A549 (cell line): ENCODE measurements around the gene ERAL1. TPM values are rescaled to one million over a fixed set of nuclear protein-coding genes. Genes with fewer than 3 reads are reported as not detected.

Source experiments
- ATAC-seq, 2 experiments: fragments of 200-7000 bp in 1 of 2; fragments of >200 bp in 1 of 2; cut with Nextera tagmentation in 1 of 2; cut with Tn5 transposase in 1 of 2; 3 replicates each; pipeline versions ENCODE4 v1.8.0 to v1.9.1; 2018 to 2020; ENCODE audit warnings: mild to moderate bottlenecking in 1 of 2, moderate library complexity in 1 of 2
- CTCF ChIA-PET: fragments of 300-600 bp; sonication (Branson Sonifier 250); formaldehyde crosslinking; extraction: SDS; loops from one replicate; lab custom pipeline; 2021; ENCODE audit warnings: antibody characterized with exemption, inconsistent platforms; lab: Yijun Ruan, JAX
- POLR2A ChIA-PET: fragments of 350-600 bp; formaldehyde crosslinking; extraction: SDS; loops from one replicate; lab custom pipeline; 2021; ENCODE audit warnings: antibody characterized with exemption, inconsistent platforms; lab: Yijun Ruan, JAX
- DNase-seq, 2 experiments: peaks; one replicate each; pipeline versions ENCODE4 v3.0.0 to v3.0.0-alpha.2; 2011 to 2016; ENCODE audit warnings: low read depth in 1 of 2, low spot score in 1 of 2
- FAIRE-seq: peaks from 2 replicates; lab custom pipeline; 2011; peaks lifted over from hg19 to GRCh38; lab: Jason Lieb, UNC
- H3K27ac ChIP-seq, 2 experiments: fragments of >200 bp; sonication (Bioruptor Twin); formaldehyde crosslinking; 3 replicates each; pipeline ENCODE4 v1.5.1; 2016 to 2017
- H3K4me1 ChIP-seq: fragments of >200 bp; sonication (Bioruptor Twin); formaldehyde crosslinking; 3 replicates; pipeline ENCODE4 v1.6.1; 2016
- H3K4me2 ChIP-seq: fragments of >200 bp; sonication (Bioruptor Twin); formaldehyde crosslinking; 3 replicates; pipeline ENCODE4 v1.6.1; 2016
- H3K4me3 ChIP-seq: fragments of >200 bp; sonication (Bioruptor Twin); formaldehyde crosslinking; 3 replicates; pipeline ENCODE4 v1.5.1; 2016
- H3K9me3 ChIP-seq: fragments of >200 bp; sonication (Bioruptor Twin); formaldehyde crosslinking; 3 replicates; pipeline ENCODE4 v1.6.1; 2016
- BCL3 ChIP-seq: fragments of >200 bp; sonication (Bioruptor Twin); formaldehyde crosslinking; IDR thresholded peaks from 3 replicates; pipeline ENCODE4 v1.6.1; 2016
- CEBPB ChIP-seq, 2 experiments: fragments of >200 bp in 1 of 2; sonication (Bioruptor Twin) in 1 of 2; formaldehyde crosslinking in 1 of 2; IDR thresholded peaks; 2 replicates each; pipeline ENCODE4 v1.6.1; 2012 to 2016
- GATA3 ChIP-seq: IDR thresholded peaks from 2 replicates; pipeline ENCODE4 v1.6.1; 2012; ENCODE audit warnings: borderline replicate concordance
- HDAC2 ChIP-seq: fragments of 200-600 bp; sonication (generic); IDR thresholded peaks from 2 replicates; pipeline ENCODE4 v1.6.1; 2016
- HEYL ChIP-seq: fragments of 250-450 bp; sonication (Bioruptor Pico); IDR thresholded peaks from 2 replicates; pipeline ENCODE4 v1.8.0; 2021; ENCODE audit warnings: mild to moderate bottlenecking, moderate library complexity
- HOXA7 ChIP-seq: fragments of 250-450 bp; sonication (Bioruptor Pico); IDR thresholded peaks from 2 replicates; pipeline ENCODE4 v1.5.0; 2020; ENCODE audit warnings: mild to moderate bottlenecking, moderate library complexity
- JUN ChIP-seq, 2 experiments: fragments of >200 bp; sonication (Bioruptor Twin); formaldehyde crosslinking; IDR thresholded peaks; 2 replicates in 1 of 2; 3 replicates in 1 of 2; pipeline ENCODE4 v1.6.1; 2016 to 2017
- KDM1A ChIP-seq: fragments of 200-600 bp; sonication (generic); IDR thresholded peaks from 2 replicates; pipeline ENCODE4 v1.6.1; 2016; ENCODE audit warnings: low read depth, mild to moderate bottlenecking
- MAZ ChIP-seq: fragments of 150-350 bp; IDR thresholded peaks from 2 replicates; pipeline ENCODE4 v1.6.1; 2014; ENCODE audit warnings: antibody characterized with exemption, low read depth, low read length, borderline replicate concordance
- MYC ChIP-seq: IDR thresholded peaks from 2 replicates; pipeline ENCODE4 v1.6.1; 2012; ENCODE audit warnings: mild to moderate bottlenecking, inconsistent platforms, low read length, improper control_type of control experiment, borderline replicate concordance
- NPAS2 ChIP-seq: fragments of 250-450 bp; sonication (Bioruptor Pico); IDR thresholded peaks from 2 replicates; pipeline ENCODE4 v1.8.0; 2022; ENCODE audit warnings: mild to moderate bottlenecking, moderate library complexity, borderline replicate concordance
- PBX3 ChIP-seq: IDR thresholded peaks from 2 replicates; pipeline ENCODE4 v1.6.1; 2012
- PHF8 ChIP-seq: fragments of 200-600 bp; sonication (generic); IDR thresholded peaks from 2 replicates; pipeline ENCODE4 v1.6.1; 2016; ENCODE audit warnings: low read depth, mild to moderate bottlenecking, antibody characterized with exemption, moderate library complexity, borderline replicate concordance
- POLR2A ChIP-seq: IDR thresholded peaks from 2 replicates; pipeline ENCODE4 v1.6.1; 2012; ENCODE audit warnings: mild to moderate bottlenecking, low read length
- RAD21 ChIP-seq, 2 experiments: fragments of >200 bp in 1 of 2; sonication (Bioruptor Twin) in 1 of 2; formaldehyde crosslinking in 1 of 2; IDR thresholded peaks in 1 of 2; conservative IDR thresholded peaks in 1 of 2; 2 replicates in 1 of 2; 3 replicates in 1 of 2; pipeline ENCODE4 v1.6.1; 2012 to 2018; ENCODE audit warnings: inconsistent platforms in 1 of 2
- RNF2 ChIP-seq: fragments of 200-600 bp; sonication (generic); IDR thresholded peaks from 2 replicates; pipeline ENCODE4 v1.6.1; 2016; ENCODE audit warnings: low read depth, mild to moderate bottlenecking, antibody characterized with exemption, moderate library complexity, borderline replicate concordance
- SMC3 ChIP-seq: fragments of >200 bp; sonication (Bioruptor Twin); formaldehyde crosslinking; IDR thresholded peaks from 3 replicates; pipeline ENCODE4 v1.6.1; 2018; ENCODE audit warnings: inconsistent platforms
- SREBF2 ChIP-seq: fragments of 450-650 bp; IDR thresholded peaks from 2 replicates; pipeline ENCODE4 v1.6.1; 2014; ENCODE audit warnings: mild to moderate bottlenecking, moderate library complexity
- ZFP36 ChIP-seq: fragments of 450-650 bp; IDR thresholded peaks from 2 replicates; pipeline ENCODE4 v1.6.1; 2014; ENCODE audit warnings: borderline replicate concordance; ENCODE audit not compliant: partially characterized antibody
- ZSCAN20 ChIP-seq: fragments of 250-450 bp; sonication (Bioruptor Pico); IDR thresholded peaks from 2 replicates; pipeline ENCODE4 v1.8.0; 2022; ENCODE audit warnings: mild to moderate bottlenecking, moderate library complexity
- WGBS: methylation state at CpG from one replicate; pipeline ENCODE4 v1.1.6; 2017; ENCODE audit errors: missing lambda C conversion rate; 5-methylcytosine and 5-hydroxymethylcytosine counted together
- polyA plus RNA-seq, 4 experiments: library from polyadenylated mRNA; depleted of rRNA in 3 of 4; stranded (reverse); fragments of >200 nt; fragmentation: RNase III in 1 of 4; extraction: RNeasy Plus Mini Kit Qiagen cat#74134 plus additional on column Dnase treatment in 1 of 4; gene quantifications; 2 replicates in 3 of 4; 3 replicates in 1 of 4; pipeline ENCODE4 v1.2.3, GENCODE V29; 2011 to 2017

ERAL1 gene
- polyA plus RNA-seq, 2 of the 4 experiments (the other 2 are of a cell fraction): 78.9 to 88.3 TPM

DNA sequence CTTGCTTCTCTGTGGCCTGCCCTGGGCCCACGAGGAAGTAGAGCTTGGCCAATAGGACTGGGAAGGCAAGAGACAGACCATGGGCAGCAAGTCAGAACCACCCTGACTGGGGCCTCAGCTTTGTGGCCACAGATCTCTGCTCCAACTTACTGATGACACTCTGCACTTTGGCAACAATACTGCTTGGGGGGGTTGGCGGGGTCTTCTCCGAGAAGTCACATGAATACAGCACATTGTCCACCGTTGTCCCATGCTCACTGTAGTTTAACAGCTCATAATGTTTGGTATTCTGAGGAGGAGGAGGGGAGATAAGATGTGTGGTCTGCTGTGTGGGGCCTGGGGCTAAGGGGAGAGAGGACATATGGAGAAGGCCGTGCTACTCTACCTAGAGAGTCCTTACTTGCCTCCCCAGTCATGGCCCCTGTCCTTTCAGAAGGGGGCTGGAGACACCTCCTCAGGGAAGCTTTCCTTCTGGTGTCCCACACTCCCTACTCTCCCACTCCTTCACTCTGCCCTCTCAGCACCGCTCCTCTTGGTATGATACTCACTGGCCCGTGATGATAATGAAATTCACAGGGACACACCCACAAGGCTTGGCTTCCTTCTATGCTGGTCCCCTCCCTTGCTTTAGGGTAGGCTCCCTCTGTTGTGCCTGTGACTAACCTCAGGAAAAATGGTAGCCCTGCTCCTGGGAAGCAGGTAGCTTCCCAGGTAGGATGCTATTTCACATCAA lies 52.1 kb downstream of the ERAL1 start:
- peaks cover 17% of the 10 kb centered on the region for H3K4me1 ChIP-seq
- DNase-seq (no peak), FAIRE-seq (no peak), ATAC-seq (no peak)
- no peak overlapping the region for H3K4me3 ChIP-seq
- no peaks in the 10 kb centered on the region for H3K9me3 ChIP-seq
- H3K4me2 ChIP-seq: no peak overlapping the region
- no peak overlapping the region for H3K27ac ChIP-seq
- TF ChIP-seq MAZ (no peak), SREBF2 (no peak), PBX3 (no peak), HEYL (no peak), ZFP36 (no peak), POLR2A (no peak), NPAS2 (CRISPR knock-in tag) (no peak), CEBPB (IDR thresholded peaks at IDR 0.05) (no peak), MYC (no peak)
- POLR2A ChIA-PET: no interaction called here
- CTCF ChIA-PET: interaction anchor here (0.6 to 38.2 kb wide), 12 partner anchors 2 to 181 kb away, joined by 3 to 685 read pairs (median 5); partner anchors contain the start of genes DHRS13, FLOT2 and TLCD1
- WGBS: 89% methylated on average over 7 of the region's 7 CpGs

GRCh38 chr17:28907709-28908475 lies 53.1 kb downstream of the ERAL1 start:
- no peak for ATAC-seq

More at GRCh38 chr17:28907709-28908475, 53.1 kb downstream of the ERAL1 start:
- Histone ChIP-seq H3K4me1 (peaks cover 15% of the 10 kb centered on the region), H3K4me2 (no peak overlapping the region), H3K4me3 (no peak overlapping the region), H3K9me3 (no peaks in the 10 kb centered on the region), H3K27ac (no peak overlapping the region)
- 86% methylated on average over 3 of the region's 3 CpGs for WGBS
- CTCF ChIA-PET: interaction anchor here (0.8 to 38.2 kb wide), 10 partner anchors 1 to 182 kb away, joined by 3 to 685 read pairs (median 5); partner anchors contain the start of genes DHRS13, FLOT2 and TLCD1
- POLR2A ChIA-PET: interaction anchor here (0.8 to 1.0 kb wide), 2 partner anchors 121 to 181 kb away, joined by 3 read pairs; no protein-coding TSS in a partner anchor
- FAIRE-seq (no peak), DNase-seq (no peak)
- TF ChIP-seq KDM1A: no peak
- no peak for TF ChIP-seq CEBPB (IDR thresholded peaks at IDR 0.05)
- TF ChIP-seq MYC: no peak
- TF ChIP-seq HDAC2: no peak
- TF ChIP-seq PHF8: no peak
- TF ChIP-seq BCL3: no peak
- no peak for TF ChIP-seq GATA3
- TF ChIP-seq RNF2: no peak
- no peak for TF ChIP-seq SMC3
- no peak for TF ChIP-seq ZSCAN20
- TF ChIP-seq HEYL: no peak
- TF ChIP-seq PBX3: no peak
- no peak for TF ChIP-seq RAD21 (conservative IDR thresholded peaks at IDR 0.05 in 1 of 2, IDR thresholded peaks at IDR 0.05 in 1 of 2)
- no peak for TF ChIP-seq POLR2A
- TF ChIP-seq JUN (IDR thresholded peaks at IDR 0.05): no peak
- no peak for TF ChIP-seq HOXA7
